ENCODE measurements around the gene ZBTB43.

DNA sequence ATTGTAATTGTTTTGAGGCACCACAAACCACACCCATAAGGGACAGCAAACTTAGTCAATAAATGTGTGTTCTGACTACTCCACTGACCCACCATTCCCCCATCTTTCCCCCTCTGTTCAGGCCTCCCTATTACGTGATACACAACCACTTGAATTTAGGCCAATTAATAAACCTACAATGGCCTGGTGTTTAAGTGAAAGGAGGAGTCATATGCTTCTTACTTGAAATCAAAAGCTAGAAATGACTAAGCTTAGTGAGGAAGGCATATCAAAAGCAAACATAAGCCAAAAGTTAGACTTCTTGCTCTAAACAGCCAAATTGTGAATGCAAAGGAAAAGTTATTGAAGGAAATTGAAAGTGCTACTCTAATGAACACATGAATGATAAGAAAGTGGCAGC lies 14.6 kb downstream of the ZBTB43 start:
- TF ChIP-seq CTCF (IDR thresholded peaks at IDR 0.05) (no peak), POLR2A (IDR thresholded peaks at IDR 0.05) (no peak)

All from Peyer's patch (tissue), 4 donors.